Testis (tissue), 3 donors: Measurements from ENCODE around the gene KLHL5. TPM values are rescaled to one million over a fixed set of nuclear protein-coding genes. Genes with fewer than 3 reads are reported as not detected.

Experiments used
- DNase-seq: peaks from one replicate; pipeline ENCODE4 v3.0.0-alpha.2; 2019
- H3K27ac ChIP-seq, 2 donors: fragments of 200-600 bp; sonication (generic); one replicate each; pipeline ENCODE4 v1.5.1; 2019
- H3K27me3 ChIP-seq: fragments of 200-600 bp; sonication (generic); one replicate; pipeline ENCODE4 v1.5.1; 2019
- H3K36me3 ChIP-seq: fragments of 200-600 bp; sonication (generic); one replicate; pipeline ENCODE4 v1.5.1; 2017; ENCODE audit warnings: low read depth; ENCODE audit errors: missing control alignments
- H3K4me1 ChIP-seq: fragments of 200-600 bp; sonication (generic); one replicate; pipeline ENCODE4 v1.5.1; 2019
- H3K4me3 ChIP-seq, 2 donors: fragments of 200-600 bp; sonication (generic); one replicate each; pipeline ENCODE4 v1.5.1; 2017 to 2019
- H3K9me3 ChIP-seq: fragments of 200-600 bp; sonication (generic); one replicate; pipeline ENCODE4 v1.5.1; 2017
- CTCF ChIP-seq, 3 experiments: fragments of 450-650 bp in 2 of 3; fragments of 200-600 bp in 1 of 3; sonication (generic) in 1 of 3; IDR thresholded peaks; one replicate each; pipeline ENCODE4 v1.5.1; 2016 to 2019; ENCODE audit warnings: antibody characterized with exemption in 3 of 3, mild to moderate bottlenecking in 2 of 3, moderate library complexity in 1 of 3
- POLR2A ChIP-seq: fragments of 450-650 bp; IDR thresholded peaks from one replicate; pipeline ENCODE4 v1.6.1; 2017; ENCODE audit warnings: antibody characterized with exemption, mild to moderate bottlenecking, moderate library complexity
- WGBS, 2 donors: methylation state at CpG; one replicate each; pipeline ENCODE4 v1.1.5; 2018; 5-methylcytosine and 5-hydroxymethylcytosine counted together
- intact Hi-C: fragments of 100-400 bp; cut with DNase I; formaldehyde crosslinking; loops from one replicate; pipeline ENCODE4 v1.15.1; 2023; ENCODE audit warnings: low total_unique reads
- polyA plus RNA-seq: library from polyadenylated mRNA; stranded (reverse); fragments of 350-450 nt; fragmentation: Illumina TruSeq; extraction: RNeasy Lipid Tissue Mini Kit (QIAGEN cat#74804); gene quantifications from one replicate; pipeline ENCODE4 v1.2.3, GENCODE V29; 2014; ENCODE audit warnings: low read depth, low replicate concordance; ENCODE audit not compliant: insufficient read depth
- total RNA-seq, 2 donors: library from RNA; depleted of rRNA; stranded (reverse); fragments of >200 nt; gene quantifications; one replicate each; pipeline ENCODE4 v1.2.3, GENCODE V29; 2016

KLHL5 gene
- total and polyA plus RNA-seq, 3 donors from 2014 or later, result 11.0 to 20.9 (median 14.4) TPM

DNA sequence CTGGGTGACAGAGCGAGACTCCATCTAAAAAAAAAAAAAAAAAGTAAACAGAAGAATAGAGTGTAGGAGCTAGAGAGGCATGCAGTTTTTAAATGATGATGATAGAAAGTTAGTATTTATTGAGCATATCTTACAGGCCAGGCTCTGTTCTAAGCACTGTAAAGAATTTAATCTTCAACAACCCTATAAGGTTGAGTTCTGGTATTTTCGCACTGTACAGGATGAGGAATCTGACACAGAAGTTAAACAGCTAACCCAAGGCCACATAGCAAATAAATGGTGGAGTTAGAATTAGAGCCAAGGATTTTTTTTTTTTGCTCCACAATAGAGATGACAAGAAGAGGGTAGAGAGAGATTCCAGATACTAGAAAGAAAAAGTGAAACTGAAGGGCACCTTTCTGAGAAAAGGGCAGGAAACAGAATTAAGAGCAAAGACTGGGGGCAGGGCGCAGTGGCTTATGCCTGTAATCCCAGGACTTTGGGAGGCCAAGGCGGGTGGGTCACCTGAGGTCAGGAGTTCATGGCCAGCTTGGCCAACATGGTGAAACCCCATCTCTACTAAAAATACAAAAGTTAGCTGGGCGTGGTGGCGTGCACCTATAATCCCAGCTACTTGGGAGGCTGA is 56.1 kb downstream of the KLHL5 start:
- Histone ChIP-seq H3K27ac (no peak overlapping the region), H3K9me3 (no peaks in the 10 kb centered on the region), H3K36me3 (no peaks in the 10 kb centered on the region), H3K27me3 (no peaks in the 10 kb centered on the region), H3K4me3 (no peak overlapping the region), H3K4me1 (no peaks in the 10 kb centered on the region)
- intact Hi-C loops, result no loop called here
- WGBS, 2 donors, result 92 to 95% methylated on average over 6 of the region's 6 CpGs
- TF ChIP-seq POLR2A, result no peak
- no peak for TF ChIP-seq CTCF (IDR thresholded peaks at IDR 0.05)
- DNase-seq, result no peak

- no peak for TF ChIP-seq CTCF (IDR thresholded peaks at IDR 0.05)
- no peak overlapping the region for H3K27ac ChIP-seq
- no peaks in the 10 kb centered on the region for H3K36me3 ChIP-seq
- H3K4me3 ChIP-seq, result no peak overlapping the region
- no peaks in the 10 kb centered on the region for H3K9me3 ChIP-seq
- no peaks in the 10 kb centered on the region for H3K27me3 ChIP-seq
- WGBS, 2 donors, result 83 to 94% methylated on average over 1 of the region's 1 CpG
- intact Hi-C loops, result no loop called here
- DNase-seq, result no peak
- no peaks in the 10 kb centered on the region for H3K4me1 ChIP-seq
Observed at GRCh38 chr4:39120418-39120817, 58.4 kb downstream of the KLHL5 start.

DNA sequence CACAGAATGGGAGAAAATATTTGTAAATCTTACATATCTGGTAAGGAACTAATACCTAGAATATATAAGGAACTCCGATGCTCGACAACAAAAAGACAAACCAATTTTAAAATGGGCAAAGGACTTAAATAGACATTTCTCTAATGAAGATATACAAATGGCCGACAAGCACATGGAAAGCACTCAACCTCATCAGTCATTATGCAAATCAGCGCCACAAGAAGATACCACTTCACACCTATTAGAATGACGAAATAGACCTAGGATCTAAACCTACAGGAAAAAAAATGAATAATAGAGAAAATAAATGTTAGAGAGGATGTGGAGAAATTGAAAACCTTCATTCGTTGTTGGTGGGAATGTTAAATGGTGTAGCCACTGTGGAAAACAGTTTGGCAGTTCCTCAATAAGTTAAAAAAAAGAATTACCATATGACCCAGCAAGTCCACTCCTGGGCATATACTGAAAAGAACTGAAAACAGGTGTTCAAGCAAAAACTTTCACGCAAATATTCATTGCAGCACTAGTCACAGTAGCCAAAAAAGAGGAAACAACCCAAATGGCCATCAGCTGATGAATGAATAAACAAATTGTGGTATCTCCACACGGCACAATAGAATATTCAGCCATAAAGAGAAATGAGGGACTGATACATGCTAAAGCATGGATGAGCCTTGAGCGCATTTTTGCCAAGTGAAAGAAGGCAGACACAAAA is 63.0 kb downstream of the KLHL5 start:
- Histone ChIP-seq H3K9me3 (no peaks in the 10 kb centered on the region), H3K4me1 (no peaks in the 10 kb centered on the region), H3K27ac (no peak overlapping the region), H3K27me3 (no peaks in the 10 kb centered on the region), H3K36me3 (no peaks in the 10 kb centered on the region), H3K4me3 (no peak overlapping the region)
- TF ChIP-seq CTCF (IDR thresholded peaks at IDR 0.05) (no peak), POLR2A (no peak)
- 92 to 97% methylated on average over 9 of the region's 9 CpGs for WGBS, 2 donors
- intact Hi-C loops, result no loop called here
- DNase-seq, result no peak

DNA sequence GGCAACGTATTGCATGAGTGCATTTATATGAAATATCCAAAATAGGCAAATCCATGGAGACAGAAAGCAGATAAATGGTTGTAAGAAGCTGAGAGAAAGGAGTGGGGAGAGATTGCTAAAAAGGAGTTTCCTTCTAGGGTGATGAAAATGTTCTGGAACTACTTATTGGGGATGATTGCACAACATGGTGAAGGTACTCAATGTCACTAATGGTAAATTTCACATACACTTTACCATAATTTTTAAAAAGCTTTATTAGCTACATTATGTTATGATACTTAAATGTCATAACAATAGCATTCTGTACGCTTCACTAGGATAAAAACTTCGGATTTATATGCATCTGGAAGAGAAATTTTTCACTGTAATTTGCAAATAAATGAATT is 63.6 kb downstream of the KLHL5 start:
- Histone ChIP-seq H3K27ac (no peak overlapping the region), H3K4me3 (no peak overlapping the region), H3K9me3 (no peaks in the 10 kb centered on the region), H3K36me3 (no peaks in the 10 kb centered on the region), H3K4me1 (no peaks in the 10 kb centered on the region), H3K27me3 (no peaks in the 10 kb centered on the region)
- no peak for TF ChIP-seq POLR2A
- TF ChIP-seq CTCF (IDR thresholded peaks at IDR 0.05), result no peak
- intact Hi-C loops, result no loop called here
- WGBS, 2 donors, result 92 to 97% methylated on average over 3 of the region's 3 CpGs
- no peak for DNase-seq
